HL-60 (cell line): ENCODE measurements around the gene FYB2.

Experiments used
- POLR2AphosphoS5 ChIP-seq: IDR thresholded peaks from 2 replicates; pipeline ENCODE4 v1.6.1; 2012; ENCODE audit warnings: low read depth
- TF ChIP-seq, protein P1 (sequence below): IDR thresholded peaks from one replicate; pipeline ENCODE4 v1.5.1; 2011; ENCODE audit warnings: low read length, control low read depth, inconsistent platforms; ENCODE audit not compliant: insufficient read depth
- TF ChIP-seq, protein P2 (sequence below): IDR thresholded peaks from 2 replicates; pipeline ENCODE4 v1.6.1; 2012; ENCODE audit warnings: low read depth; ENCODE audit not compliant: insufficient replicate concordance

DNA sequence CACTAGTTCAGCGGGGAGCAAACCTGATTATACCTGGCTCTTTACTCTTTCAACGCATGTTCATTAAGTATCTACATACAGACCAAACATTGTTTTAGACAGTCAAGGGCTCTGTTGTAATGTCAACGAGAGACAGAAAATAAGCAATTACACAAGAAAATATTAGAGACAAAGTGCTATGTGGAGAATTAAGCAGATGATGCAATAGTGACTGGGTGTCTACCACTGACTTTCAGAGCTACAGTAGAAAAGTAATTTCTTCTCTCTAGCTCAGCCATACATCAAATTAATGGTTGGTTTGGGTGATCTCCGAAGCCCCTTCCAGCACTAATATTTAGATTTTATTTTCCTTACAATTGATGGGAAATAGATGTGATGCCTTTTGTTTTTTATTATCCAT, 23.3 kb downstream of the FYB2 start:
- TF ChIP-seq POLR2AphosphoS5: no peak
- TF ChIP-seq, protein P1, sequence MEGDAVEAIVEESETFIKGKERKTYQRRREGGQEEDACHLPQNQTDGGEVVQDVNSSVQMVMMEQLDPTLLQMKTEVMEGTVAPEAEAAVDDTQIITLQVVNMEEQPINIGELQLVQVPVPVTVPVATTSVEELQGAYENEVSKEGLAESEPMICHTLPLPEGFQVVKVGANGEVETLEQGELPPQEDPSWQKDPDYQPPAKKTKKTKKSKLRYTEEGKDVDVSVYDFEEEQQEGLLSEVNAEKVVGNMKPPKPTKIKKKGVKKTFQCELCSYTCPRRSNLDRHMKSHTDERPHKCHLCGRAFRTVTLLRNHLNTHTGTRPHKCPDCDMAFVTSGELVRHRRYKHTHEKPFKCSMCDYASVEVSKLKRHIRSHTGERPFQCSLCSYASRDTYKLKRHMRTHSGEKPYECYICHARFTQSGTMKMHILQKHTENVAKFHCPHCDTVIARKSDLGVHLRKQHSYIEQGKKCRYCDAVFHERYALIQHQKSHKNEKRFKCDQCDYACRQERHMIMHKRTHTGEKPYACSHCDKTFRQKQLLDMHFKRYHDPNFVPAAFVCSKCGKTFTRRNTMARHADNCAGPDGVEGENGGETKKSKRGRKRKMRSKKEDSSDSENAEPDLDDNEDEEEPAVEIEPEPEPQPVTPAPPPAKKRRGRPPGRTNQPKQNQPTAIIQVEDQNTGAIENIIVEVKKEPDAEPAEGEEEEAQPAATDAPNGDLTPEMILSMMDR: no peak
- TF ChIP-seq, protein P2, sequence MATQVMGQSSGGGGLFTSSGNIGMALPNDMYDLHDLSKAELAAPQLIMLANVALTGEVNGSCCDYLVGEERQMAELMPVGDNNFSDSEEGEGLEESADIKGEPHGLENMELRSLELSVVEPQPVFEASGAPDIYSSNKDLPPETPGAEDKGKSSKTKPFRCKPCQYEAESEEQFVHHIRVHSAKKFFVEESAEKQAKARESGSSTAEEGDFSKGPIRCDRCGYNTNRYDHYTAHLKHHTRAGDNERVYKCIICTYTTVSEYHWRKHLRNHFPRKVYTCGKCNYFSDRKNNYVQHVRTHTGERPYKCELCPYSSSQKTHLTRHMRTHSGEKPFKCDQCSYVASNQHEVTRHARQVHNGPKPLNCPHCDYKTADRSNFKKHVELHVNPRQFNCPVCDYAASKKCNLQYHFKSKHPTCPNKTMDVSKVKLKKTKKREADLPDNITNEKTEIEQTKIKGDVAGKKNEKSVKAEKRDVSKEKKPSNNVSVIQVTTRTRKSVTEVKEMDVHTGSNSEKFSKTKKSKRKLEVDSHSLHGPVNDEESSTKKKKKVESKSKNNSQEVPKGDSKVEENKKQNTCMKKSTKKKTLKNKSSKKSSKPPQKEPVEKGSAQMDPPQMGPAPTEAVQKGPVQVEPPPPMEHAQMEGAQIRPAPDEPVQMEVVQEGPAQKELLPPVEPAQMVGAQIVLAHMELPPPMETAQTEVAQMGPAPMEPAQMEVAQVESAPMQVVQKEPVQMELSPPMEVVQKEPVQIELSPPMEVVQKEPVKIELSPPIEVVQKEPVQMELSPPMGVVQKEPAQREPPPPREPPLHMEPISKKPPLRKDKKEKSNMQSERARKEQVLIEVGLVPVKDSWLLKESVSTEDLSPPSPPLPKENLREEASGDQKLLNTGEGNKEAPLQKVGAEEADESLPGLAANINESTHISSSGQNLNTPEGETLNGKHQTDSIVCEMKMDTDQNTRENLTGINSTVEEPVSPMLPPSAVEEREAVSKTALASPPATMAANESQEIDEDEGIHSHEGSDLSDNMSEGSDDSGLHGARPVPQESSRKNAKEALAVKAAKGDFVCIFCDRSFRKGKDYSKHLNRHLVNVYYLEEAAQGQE: no peak
